ENCODE data around the gene MTA1. TPM values are rescaled to one million over a fixed set of nuclear protein-coding genes. Genes with fewer than 3 reads are reported as not detected.

The MTA1 gene
- total RNA-seq, 1 donor from 2014 or later: 129 TPM

DNA sequence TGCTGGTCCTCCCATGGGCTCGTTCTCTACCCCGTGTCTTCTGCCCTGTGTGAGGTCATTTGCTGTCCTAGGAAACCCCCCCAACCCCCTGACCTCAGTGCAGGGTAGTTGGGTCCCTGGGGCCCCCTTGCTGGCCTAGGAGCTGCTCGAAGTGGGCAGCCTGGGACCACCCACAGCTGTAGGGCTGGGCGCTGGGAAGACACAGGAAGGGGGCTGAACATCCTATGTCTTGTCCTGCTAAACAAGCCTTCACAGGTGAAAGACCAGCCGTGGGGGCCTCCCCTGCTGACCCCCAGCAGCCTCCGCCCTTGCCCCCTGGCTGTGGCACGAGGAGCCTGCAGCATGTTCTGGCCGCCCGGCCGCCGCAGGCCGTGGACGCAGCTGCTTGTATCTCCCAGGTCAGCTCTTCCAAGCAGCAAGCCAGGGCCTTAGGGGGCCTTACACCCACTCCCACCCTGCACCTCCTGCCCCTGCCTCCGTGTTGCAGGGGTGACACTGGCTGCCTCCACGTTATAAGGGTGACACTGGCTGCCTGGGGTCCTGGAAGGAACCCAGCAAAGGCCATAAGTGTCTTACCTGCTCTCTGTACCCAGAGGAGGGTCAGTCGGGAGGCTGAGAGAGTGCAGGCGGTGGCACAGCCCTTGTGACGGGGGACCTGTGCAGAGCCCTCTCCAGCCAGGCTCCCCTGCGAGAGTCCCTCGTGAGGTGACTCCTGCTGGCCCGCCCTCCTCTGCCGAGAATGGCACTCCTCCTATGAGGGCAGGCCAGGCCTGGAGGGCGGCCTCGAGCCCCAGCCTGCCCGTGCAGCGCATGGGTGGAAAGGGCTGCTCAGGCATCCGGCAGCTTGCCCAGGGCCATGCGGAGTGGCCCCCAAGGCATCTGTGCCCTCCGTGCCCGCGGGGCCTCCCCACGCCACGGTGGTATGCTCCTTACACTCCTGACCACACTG, 32.8 kb upstream of the MTA1 start:
- intact Hi-C loops (cut with micrococcal nuclease): no loop called here

DNA sequence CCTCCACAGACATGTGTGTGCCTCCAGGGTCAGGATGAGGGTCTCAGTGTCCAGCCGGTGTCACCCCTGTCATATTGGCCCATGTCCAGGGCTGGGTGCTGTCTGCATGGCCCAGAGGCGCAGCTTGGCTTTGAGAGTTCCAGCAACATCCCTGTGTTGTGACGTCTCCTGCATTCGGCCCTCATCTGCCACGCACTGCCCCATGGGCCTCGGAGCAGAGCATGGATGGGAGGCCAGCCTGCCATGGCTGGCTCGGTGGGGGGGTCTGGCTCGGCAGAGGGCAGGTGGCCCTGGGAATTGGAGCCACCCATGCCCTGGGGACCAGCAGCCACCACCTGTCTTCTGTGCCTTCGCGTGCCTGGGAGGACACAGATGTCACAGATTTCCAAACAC, 32.1 kb upstream of the MTA1 start:
- intact Hi-C loops (cut with micrococcal nuclease): no loop called here

DNA sequence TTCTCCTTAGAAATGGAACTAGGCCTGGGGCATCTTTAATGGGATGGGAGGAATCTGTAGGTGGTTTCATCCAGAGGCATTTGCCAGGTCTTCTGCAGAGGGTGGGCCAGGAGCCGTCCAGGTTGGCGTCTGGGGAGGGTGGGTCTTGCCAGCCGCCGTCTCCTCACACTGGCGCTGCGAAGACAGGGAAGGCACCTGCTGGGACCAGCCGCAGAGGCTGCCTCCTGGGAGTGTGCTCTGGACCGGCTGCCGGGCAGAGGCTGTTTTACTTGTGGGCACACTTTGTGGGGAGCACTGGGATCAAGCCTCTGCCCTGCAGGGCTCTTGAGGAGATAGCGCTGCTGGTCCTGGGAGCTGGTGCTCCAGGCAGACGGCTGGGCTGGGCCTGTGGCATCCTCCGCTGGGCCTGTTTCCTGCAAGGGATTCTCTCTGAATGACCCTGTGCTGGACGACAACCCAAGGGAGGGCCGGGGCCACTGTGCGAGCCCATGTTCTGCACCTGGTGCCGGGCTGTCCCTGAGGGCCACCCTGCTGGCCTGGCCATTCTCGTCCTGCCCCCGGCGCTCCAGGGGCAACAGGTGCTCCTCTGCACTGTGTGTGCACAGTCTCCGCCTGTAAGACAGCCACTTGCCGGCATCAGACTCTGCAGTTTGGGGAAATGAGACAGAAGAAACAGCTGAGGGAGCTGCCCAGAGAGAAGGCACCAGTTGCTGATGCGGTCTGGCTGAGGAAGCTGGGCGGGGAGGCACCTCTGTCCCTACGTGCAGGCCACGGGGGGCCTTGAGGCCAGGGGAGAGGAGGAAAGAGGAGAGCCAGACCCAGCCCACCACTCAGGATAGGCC, 31.3 kb upstream of the MTA1 start:
- intact Hi-C loops (cut with micrococcal nuclease): no loop called here

DNA sequence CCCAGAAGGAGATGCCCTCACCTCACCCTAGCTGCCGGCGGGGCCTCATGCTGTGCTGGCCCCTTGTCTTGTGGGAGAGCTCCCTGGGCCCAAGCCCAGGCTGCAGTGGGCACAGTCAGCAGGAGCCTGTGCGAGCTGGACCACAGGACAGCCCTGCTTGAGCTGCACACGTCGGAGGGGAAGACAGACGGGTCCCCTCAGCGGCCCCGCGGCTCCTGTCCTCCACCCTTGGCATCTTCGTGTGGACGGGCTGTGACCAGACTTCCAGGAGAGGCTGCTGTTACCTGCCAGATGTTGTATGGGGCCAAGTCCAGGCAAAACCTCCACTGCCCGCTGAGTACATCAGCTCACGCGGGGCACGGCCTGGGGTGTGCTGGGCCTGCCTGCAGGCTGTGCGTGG, 30.7 kb upstream of the MTA1 start:
- intact Hi-C loops (cut with micrococcal nuclease): no loop called here

DNA sequence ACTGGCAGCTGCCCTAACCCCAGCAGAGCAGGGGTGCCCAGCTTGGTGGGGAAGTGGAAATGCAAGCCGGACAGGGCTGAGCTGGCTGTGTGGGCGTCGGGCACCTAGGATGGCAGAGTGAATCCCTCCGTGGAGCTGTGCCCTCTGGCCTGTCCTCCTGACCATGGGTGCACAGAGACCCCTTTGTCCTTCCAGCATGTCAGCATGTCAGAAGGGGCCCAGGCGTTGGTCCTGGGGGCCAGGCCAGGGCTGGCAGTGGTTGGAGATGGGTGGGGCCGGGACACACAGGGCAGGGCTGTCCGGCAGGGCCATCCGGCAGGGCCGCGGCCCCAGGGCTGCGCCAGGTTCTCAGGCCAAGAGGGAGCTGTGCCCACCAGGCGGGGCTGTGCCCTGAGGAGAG, 30.1 kb upstream of the MTA1 start:
- intact Hi-C loops (cut with micrococcal nuclease): no loop called here

DNA sequence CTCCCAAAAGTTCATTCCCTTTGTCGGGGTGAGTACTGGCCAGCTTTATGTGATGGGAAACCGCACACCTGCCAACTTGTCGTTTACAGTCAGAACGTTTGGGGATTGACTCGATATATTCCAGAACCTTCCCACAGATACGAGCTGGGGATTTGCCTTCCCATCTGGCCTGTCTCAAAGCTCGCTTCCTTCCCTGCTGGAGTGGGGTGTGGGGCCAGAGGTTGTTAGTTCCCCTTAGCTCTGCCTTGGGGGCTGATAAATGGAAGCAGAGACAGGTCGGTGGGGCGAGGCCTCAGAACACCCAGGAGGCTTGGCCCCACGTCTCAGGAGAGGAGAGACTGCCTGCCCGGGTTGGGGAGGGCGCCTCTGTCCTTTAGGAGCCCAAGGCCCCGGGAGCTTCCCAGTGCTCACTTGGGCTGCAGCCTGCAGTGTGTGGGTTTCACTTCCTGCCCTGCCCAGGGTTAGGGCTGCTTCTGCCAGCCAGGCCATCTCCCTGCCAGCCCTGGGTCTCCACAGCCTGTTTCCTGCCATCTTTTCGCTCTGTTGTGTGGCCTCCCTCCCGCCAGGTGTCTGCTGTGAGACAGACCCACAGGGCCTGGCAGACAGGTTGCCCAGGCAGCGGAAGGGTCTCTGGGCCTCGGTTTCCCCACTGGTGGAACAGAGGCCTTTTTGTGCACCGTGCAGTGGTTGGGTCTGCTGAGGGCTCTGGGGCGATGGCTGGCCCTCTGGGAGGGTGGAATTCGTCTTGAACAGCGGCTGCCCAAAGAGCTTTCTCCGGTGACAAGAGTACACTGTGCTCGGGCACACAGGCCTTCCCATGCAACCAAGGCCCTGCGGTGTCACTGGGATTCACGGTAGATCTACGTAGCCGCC, 29.4 kb upstream of the MTA1 start:
- intact Hi-C loops (cut with micrococcal nuclease): no loop called here

DNA sequence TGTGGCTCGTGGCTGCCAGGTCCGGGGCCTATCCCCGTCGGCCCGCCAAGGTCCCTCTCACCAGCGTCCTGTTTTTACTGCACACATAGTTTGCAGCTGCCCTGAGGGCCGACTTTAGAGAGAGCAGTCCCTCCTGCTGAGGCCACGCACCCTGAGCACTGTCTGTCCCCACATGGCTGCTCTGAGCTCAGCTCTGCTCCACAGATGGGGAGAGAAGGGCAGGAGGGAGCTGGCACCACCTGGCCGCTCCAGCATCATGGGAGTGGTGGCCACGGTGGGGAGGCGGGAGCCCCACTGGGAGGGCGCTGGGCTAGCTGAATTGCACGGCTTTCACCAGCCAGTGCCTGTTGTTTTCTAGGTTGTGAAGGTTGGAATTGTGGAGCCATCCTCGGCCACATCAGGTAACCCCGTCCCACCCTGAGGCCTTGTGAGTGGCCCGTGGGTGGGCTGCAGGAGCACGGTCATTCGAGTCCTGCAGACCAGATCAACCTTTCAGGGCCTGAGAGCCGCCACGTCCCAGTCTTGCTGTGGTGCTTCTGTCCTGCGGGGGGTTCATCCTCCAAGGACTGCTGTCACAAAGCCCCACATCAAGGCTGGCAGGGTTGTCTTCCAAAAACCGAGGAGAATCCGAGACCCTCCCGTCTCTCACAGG, 28.7 kb upstream of the MTA1 start:
- intact Hi-C loops (cut with micrococcal nuclease): no loop called here

DNA sequence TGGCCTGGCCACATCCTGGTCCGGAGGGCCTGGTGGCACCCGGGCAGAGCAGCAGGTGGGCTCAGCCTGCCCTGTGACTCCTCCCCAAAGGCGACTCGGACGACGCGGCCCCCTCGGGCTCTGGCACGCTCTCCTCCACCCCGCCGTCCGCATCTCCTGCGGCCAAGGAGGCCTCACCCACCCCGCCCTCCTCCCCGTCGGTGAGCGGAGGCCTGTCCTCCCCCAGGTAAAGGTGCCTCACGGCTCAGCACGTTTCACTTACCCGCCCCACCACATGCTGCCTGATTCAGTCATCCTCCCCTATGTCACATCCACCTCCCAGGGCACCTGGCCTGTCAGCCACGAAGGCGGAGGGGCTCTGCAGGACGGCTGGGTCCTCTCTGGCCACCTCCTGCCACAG, 28.1 kb upstream of the MTA1 start:
- intact Hi-C loops (cut with micrococcal nuclease): no loop called here

DNA sequence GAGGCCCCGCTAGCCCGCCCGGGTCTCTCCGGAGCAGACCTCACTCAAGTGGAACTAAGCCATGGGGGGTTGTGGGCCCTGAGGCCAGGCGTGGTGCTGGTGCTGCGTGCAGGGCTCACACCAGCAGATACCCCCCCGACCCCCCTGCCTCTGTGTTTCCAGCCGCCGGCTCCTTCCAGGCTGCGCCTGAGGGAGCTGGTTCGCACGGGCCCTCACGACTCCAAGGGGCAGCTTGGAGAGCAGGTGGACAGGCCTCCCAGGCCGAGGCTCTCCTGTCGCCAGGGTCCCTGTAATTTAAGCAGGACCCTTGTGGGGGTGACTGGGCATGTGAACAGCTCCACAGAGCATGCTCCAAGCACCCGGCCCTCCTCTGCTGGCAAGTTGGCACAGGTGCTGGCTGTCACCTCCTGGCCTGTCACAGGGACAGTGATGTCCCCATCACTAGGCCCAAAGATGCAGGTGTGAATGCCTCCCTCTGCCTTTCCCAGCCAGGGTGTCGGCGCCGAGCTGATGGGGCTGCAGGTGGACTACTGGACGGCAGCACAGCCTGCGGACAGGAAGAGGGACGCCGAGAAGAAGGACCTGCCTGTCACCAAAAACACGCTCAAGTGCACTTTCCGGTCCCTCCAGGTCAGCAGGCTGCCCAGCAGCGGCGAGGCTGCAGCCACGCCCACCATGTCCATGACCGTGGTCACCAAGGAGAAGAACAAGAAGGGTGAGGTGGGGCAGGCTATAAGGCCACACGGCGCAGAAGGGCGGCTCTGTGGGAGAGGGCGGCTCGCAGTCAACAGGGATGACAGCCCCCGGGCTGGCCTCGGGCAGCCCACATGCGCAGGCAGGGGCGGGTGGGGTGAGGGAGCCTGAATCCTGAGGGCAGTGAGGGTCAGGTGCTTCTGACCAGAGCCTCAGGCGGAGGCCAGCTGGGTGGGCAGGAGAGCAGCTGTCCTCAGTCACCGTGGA, 27.2 kb upstream of the MTA1 start:
- intact Hi-C loops (cut with micrococcal nuclease): no loop called here

DNA sequence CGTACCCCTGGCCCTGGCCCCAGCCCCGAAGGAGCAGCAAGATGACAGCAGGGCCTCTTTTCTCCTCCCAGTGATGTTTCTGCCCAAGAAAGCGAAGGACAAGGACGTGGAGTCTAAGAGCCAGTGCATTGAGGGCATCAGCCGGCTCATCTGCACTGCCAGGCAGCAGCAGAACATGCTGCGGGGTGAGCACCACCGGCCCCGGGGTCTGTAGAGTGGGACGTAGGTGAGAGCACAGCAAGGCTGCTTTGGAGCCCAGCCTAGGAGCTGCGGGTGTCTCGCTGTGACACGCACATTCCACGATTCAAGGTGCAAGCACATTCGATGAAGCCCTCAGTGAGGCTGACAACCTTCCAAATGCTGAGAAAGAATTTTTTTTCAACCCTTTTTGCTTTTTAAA, 26.5 kb upstream of the MTA1 start:
- intact Hi-C loops (cut with micrococcal nuclease): no loop called here

DNA sequence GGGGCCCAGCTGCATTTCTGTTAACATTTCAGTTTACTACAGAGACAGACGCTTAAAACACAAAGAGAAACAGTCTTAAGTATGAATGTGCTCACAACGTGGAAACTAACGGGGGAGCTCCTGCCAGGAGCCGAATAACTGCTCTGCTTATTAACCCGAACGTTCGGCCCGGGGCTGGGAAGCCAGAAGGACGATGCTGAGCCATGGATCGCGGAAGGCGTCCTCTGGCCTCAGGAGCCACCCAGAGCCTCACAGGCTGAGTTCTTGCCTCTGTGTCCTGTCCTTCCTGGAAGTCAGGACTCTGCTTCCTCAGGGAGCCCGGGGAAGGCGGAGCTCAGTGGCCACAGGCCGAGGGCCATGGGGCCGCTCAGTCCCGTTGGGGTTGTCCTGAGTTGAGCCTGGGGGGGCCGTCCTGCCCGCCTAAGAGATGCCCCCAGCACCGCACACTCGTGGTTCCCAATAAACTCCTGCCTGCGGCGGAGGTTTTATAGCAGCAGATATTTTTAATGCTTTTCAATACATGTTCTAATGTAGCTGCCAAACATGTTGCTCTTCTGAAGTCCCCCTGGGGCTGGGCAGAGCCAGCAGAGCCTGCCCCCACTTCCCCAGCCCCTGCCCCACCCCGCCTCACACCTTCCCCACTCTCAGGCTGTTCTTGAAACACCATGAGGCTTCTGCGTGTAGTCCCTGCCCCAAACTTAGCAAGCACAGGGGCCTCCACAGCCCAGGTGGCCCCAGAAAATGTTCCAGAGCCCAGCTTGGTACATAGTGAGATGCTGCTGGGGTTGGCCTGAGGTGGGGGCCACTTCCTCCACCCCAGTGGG, 24.7 kb upstream of the MTA1 start:
- intact Hi-C loops (cut with micrococcal nuclease): no loop called here

DNA sequence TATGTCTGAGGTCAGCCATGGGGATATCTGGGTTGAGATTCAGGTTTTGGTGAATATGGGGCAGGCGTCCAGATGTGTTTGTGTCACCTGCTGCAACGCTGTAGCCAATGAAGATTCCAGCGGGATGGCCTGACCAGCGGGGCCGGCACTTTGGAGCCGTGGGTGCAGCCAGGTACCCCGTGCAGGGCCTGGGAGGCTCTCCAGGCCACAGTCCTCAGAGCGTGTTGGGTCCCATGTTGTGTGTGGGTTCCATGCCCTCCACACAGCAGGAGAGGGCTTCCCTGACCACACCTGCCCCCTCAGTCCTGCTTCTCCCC, 24.1 kb upstream of the MTA1 start:
- intact Hi-C loops (cut with micrococcal nuclease): no loop called here

DNA sequence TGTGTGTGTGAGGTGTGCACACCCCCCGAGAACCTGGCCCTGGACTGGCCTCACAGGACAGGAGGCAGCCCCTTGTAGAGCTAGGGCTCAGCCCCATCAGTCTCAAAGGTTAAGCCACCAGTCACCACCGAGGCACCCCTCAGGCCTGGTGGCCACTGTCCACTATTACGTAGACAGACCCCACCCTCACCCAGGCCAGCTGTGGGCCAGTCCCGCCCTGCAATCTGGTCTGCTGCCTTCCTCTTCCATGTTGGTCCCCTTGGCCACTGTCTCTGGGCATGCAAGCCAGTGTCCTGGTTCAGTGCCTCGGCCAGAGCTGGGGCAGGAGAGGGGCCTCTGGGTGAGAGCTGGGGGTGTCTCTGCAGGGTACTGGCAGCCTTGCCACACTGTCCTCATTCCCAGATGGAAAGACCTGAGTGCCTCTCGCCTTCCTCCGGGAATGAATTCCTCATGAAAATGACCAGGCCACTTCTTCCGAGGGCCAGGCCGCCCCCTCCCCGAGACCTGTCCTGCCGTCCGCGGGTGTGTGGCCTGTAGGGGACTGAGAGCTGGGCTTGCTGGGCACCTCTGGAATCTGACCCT, 22.2 kb upstream of the MTA1 start:
- intact Hi-C loops (cut with micrococcal nuclease): no loop called here

DNA sequence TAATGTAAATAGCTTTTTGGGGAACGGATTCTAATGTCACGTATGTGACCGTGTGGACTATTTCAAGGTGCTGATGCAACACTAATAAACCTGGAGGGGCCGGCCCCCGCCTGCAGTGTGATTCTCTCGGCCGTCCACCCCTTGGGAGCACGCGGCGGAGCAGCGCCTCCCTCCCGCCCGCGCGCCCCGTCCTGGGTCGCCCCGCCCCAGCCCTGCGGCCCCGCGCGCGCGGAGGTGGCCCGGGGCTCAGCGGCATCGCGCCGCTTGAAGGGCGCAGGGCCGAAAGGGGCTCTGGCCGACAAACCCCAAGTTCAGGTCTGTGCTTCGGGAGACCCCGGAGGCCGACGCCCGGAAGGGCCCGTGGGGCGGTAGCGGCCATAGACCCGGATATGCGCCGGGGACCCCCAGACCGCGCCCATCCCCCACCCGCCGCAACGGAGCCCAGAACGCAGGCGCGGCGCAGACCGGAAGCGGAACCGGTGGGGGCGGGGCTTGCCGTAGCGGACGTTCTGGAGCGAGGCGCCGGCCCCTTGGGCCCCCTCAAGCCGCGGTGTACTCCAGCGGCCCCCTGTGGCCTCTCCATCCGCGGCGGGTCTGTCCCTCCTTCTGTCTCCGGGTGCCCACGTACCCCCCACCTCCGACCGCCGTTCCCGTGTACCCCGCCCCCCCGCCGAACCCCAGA, 21.4 kb upstream of the MTA1 start, which contains the start of gene TEX22:
TEX22 (plus strand) TSS at position 495 of the 682 bp plus-strand sequence. CDS start 803 bp downstream, outside the sequence.
- intact Hi-C loops (cut with micrococcal nuclease): loop anchor here (1.0 kb wide), 3 partner anchors 17 to 93 kb away; partner anchors contain the start of gene TEDC1

DNA sequence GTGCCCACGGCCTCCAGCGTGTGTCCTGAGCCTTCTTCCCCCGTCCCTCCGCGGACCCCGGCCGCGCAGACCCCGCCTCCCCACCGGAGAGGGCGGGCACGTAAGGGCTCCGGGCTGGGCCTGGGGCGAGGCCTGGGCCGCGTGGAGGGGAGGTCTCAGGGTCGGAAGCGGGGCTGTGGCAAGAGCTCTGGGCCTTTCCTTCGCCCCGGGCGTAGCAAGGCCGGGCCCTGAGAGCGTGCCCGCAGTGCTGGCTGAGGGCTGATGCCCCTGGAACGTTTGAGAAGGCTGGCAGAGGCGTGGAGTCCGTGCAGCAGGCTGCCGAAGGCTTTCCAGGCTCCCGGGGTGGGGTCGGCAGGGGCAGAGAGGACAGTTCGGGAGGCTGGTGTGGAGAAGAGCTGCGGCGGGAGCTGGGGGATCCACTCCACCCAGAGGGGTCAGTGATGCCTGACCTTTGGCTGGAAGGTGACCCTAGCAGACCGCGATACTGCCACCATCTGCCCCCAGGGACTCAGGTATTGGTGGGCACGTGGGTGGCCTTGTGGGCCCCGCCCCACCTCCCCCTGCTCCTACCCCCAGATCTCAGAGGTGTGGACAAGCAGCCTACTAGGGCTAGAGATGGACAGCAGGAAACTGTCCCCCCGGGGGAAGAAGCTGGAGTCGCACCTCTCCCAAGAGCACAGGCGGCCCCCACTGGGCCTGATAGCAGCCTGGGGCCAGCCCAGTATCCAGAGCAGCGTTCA, 20.7 kb upstream of the MTA1 start:
- intact Hi-C loops (cut with micrococcal nuclease): loop anchor here (1.0 kb wide), 3 partner anchors 16 to 92 kb away; partner anchors contain the start of gene TEDC1

DNA sequence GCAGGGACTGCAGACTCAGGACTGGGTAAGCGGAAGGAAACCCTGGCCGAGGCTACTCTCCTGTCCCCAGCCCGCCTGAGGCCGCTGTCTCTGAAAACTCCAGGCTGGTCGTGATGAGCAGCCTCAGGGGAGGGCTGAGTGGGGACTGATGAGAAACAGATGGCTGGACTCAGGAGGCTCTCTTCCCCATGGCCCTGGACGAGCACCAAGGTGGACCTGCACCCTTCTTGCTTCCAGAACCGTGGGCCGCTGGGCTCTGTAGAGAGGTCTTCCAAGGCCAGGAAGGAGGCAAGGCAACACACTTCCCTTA, 20.2 kb upstream of the MTA1 start:
- intact Hi-C loops (cut with micrococcal nuclease): no loop called here

DNA sequence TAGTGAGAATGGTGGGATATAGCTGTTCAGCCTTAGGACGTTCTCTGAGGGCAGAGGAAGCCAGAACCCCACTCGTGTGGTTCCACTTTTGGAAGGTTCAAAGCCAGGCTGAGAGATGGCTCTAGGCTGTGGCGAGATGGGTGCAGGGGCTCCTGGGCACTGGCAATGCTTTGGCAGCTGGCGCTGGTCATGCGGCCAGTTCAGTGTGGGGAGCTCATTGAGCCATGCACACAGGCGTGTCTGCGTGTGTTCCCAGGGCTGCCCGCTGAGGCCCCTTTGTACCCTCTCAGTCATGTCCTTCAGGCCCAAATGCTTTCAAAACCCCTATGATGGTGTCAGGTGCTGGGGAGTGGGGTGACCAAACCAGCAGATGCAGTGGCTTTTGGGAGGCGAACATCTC, 19.6 kb upstream of the MTA1 start:
- intact Hi-C loops (cut with micrococcal nuclease): no loop called here
